Activated B cell treated with CpG ODN at 0.5 μM for 24 hours (primary cell): ENCODE data around the gene GABBR2. TPM values are rescaled to one million over a fixed set of nuclear protein-coding genes. Genes with fewer than 3 reads are reported as not detected.

ENCODE experiments used
- ATAC-seq: fragments of 200-7000 bp; cut with Tn5 transposase; one replicate; pipeline ENCODE4 v1.10.0; 2021; ENCODE audit warnings: low read depth, mild to moderate bottlenecking, moderate library complexity
- CTCF ChIA-PET: fragments of 350-600 bp; sonication (Branson Sonifier 250); formaldehyde crosslinking; loops from one replicate; lab custom pipeline; 2021; ENCODE audit warnings: antibody characterized with exemption; lab: Charles Lee
- POLR2A ChIA-PET: fragments of 350-600 bp; sonication (Branson Sonifier 250); formaldehyde crosslinking; loops from one replicate; lab custom pipeline; 2021; ENCODE audit warnings: antibody characterized with exemption; lab: Charles Lee
- DNase-seq: peaks from one replicate; pipeline ENCODE4 v3.0.0; 2022
- H3K27ac Mint-ChIP-seq: one replicate; pipeline ENCODE4 v1.8.0; 2020; ENCODE audit warnings: mixed read lengths
- H3K27me3 Mint-ChIP-seq: one replicate; pipeline ENCODE4 v1.8.0; 2021; ENCODE audit warnings: mixed read lengths
- H3K36me3 Mint-ChIP-seq: one replicate; pipeline ENCODE4 v1.8.0; 2021; ENCODE audit warnings: low read depth, mixed read lengths
- H3K4me1 Mint-ChIP-seq: one replicate; pipeline ENCODE4 v1.8.0; 2021; ENCODE audit warnings: mixed read lengths
- H3K4me3 Mint-ChIP-seq: one replicate; pipeline ENCODE4 v1.8.0; 2020; ENCODE audit warnings: mild to moderate bottlenecking, mixed read lengths
- H3K9me3 Mint-ChIP-seq: one replicate; pipeline ENCODE4 v1.8.0; 2020; ENCODE audit warnings: mixed read lengths
- intact Hi-C: fragments of 100-400 bp; cut with micrococcal nuclease; formaldehyde crosslinking; loops from one replicate; pipeline ENCODE4 v1.15.1; 2024
- total RNA-seq: library from RNA; stranded (reverse); gene quantifications from 2 replicates; pipeline ENCODE4 v1.2.3, GENCODE V29; 2022
- TF ChIP-seq, protein P1 (sequence below): fragments of 200-600 bp; IDR thresholded peaks from one replicate; pipeline ENCODE4 v1.8.0; 2022; ENCODE audit warnings: antibody characterized with exemption, mild to moderate bottlenecking

The GABBR2 gene
- total RNA-seq, 1 donor from 2014 or later, result not detected

- no peaks in the 10 kb centered on the region for H3K4me1 Mint-ChIP-seq
- intact Hi-C loops, result no loop called here
- CTCF ChIA-PET, result no interaction called here
- no peak for ATAC-seq
- H3K27me3 Mint-ChIP-seq, result peaks cover 10% of the 10 kb centered on the region
- H3K36me3 Mint-ChIP-seq, result no peaks in the 10 kb centered on the region
- no peak for DNase-seq
- POLR2A ChIA-PET, result no interaction called here
- H3K4me3 Mint-ChIP-seq, result no peak overlapping the region
- TF ChIP-seq, protein P1, sequence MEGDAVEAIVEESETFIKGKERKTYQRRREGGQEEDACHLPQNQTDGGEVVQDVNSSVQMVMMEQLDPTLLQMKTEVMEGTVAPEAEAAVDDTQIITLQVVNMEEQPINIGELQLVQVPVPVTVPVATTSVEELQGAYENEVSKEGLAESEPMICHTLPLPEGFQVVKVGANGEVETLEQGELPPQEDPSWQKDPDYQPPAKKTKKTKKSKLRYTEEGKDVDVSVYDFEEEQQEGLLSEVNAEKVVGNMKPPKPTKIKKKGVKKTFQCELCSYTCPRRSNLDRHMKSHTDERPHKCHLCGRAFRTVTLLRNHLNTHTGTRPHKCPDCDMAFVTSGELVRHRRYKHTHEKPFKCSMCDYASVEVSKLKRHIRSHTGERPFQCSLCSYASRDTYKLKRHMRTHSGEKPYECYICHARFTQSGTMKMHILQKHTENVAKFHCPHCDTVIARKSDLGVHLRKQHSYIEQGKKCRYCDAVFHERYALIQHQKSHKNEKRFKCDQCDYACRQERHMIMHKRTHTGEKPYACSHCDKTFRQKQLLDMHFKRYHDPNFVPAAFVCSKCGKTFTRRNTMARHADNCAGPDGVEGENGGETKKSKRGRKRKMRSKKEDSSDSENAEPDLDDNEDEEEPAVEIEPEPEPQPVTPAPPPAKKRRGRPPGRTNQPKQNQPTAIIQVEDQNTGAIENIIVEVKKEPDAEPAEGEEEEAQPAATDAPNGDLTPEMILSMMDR, result no peak
- H3K9me3 Mint-ChIP-seq, result no peaks in the 10 kb centered on the region
- H3K27ac Mint-ChIP-seq, result no peak overlapping the region
These were observed 150.2 kb downstream of the GABBR2 start for GRCh38 chr9:98558575-98558974.

DNA sequence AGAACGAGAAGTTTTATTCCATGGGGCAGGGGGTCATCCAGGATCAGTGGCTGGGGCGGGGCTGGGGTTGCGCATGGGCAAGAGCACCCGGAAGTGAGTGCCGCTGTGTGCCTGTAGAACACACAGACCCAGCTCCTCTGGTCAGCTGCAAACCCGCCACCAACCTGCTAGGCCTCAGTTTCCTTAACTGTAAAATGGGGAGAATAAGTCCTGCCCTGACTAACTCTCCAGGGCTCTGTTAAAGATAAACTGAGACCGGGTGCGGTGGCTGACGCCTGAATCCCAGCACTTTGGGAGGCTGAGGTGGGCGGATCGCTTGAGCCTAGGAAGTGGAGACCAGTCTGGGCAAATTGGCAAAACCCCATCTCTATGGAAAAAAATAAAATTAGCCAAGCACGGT lies 152.2 kb downstream of the GABBR2 start:
- ATAC-seq (no peak), DNase-seq (no peak)
- CTCF ChIA-PET, result no interaction called here
- intact Hi-C loops, result no loop called here
- H3K27me3 Mint-ChIP-seq, result peaks cover 10% of the 10 kb centered on the region
- no peak overlapping the region for H3K27ac Mint-ChIP-seq
- no peak overlapping the region for H3K4me3 Mint-ChIP-seq
- no peaks in the 10 kb centered on the region for H3K4me1 Mint-ChIP-seq
- no peaks in the 10 kb centered on the region for H3K36me3 Mint-ChIP-seq
- TF ChIP-seq, protein P1, result no peak
- H3K9me3 Mint-ChIP-seq, result no peaks in the 10 kb centered on the region
- POLR2A ChIA-PET, result no interaction called here

GRCh38 chr9:98555651-98556465 lies 152.9 kb downstream of the GABBR2 start:
- CTCF ChIA-PET, result no interaction called here
- Mint-ChIP-seq H3K4me3 (no peak overlapping the region), H3K27ac (no peak overlapping the region), H3K4me1 (no peaks in the 10 kb centered on the region), H3K27me3 (peaks cover 10% of the 10 kb centered on the region), H3K9me3 (no peaks in the 10 kb centered on the region), H3K36me3 (no peaks in the 10 kb centered on the region)
- intact Hi-C loops, result loop anchor here (1.0 kb wide), 1 partner anchor 33 kb away; no protein-coding TSS in a partner anchor
- ATAC-seq (no peak), DNase-seq (no peak)
- POLR2A ChIA-PET, result no interaction called here
- TF ChIP-seq, protein P1, result no peak

DNA sequence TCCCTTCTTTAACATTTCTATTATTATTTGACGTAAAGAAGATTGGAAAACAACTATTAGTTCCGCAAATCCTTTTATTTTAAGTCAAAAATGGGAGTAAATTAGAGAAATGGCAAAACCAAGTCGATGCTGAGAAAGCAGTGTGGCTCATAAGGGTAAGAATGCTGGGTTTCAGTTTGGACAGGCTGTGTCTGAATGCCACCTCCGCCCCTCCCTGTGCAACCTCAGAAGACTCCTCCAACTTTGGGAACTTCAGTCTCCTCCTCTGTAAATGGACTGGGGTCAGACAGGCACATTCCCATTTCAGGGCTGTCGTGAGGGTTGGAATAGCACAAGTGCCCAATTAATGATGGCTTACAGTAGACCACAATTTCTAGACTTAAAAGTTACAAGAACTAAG lies 154.0 kb downstream of the GABBR2 start:
- Mint-ChIP-seq H3K36me3 (no peaks in the 10 kb centered on the region), H3K4me3 (no peak overlapping the region), H3K27me3 (peaks cover 14% of the 10 kb centered on the region), H3K27ac (no peak overlapping the region), H3K4me1 (no peaks in the 10 kb centered on the region), H3K9me3 (no peaks in the 10 kb centered on the region)
- ATAC-seq (no peak), DNase-seq (no peak)
- TF ChIP-seq, protein P1, result no peak
- CTCF ChIA-PET, result no interaction called here
- POLR2A ChIA-PET, result no interaction called here
- intact Hi-C loops, result loop anchor here (1.0 kb wide), 1 partner anchor 35 kb away; no protein-coding TSS in a partner anchor

GRCh38 chr9:98552331-98552730 lies 156.4 kb downstream of the GABBR2 start:
- Mint-ChIP-seq H3K9me3 (no peaks in the 10 kb centered on the region), H3K4me3 (no peak overlapping the region), H3K27me3 (peaks cover 14% of the 10 kb centered on the region), H3K36me3 (no peaks in the 10 kb centered on the region), H3K4me1 (no peaks in the 10 kb centered on the region), H3K27ac (no peak overlapping the region)
- TF ChIP-seq, protein P1, result no peak
- CTCF ChIA-PET, result no interaction called here
- DNase-seq (no peak), ATAC-seq (no peak)
- intact Hi-C loops, result no loop called here
- POLR2A ChIA-PET, result no interaction called here
